ENCODE data around the gene DIAPH2. TPM values are rescaled to one million over a fixed set of nuclear protein-coding genes. Genes with fewer than 3 reads are reported as not detected.

Gene DIAPH2
- total and polyA plus RNA-seq, 2 of the 13 experiments (the other 11 are each of a cell fraction or from before 2014, with no cell fraction given): 2.1 to 8.5 TPM

GRCh38 chrX:96957718-96958117 lies 273.1 kb downstream of the DIAPH2 start:
- no peak for DNase-seq (ENCODE audit: low spot score)
- TF ChIP-seq MYC (CRISPR knock-in tag; IDR thresholded peaks at IDR 0.05; ENCODE audit: borderline replicate concordance) (no peak), ZNF460 (CRISPR knock-in tag; IDR thresholded peaks at IDR 0.05; ENCODE audit: borderline replicate concordance) (no peak)
- Histone ChIP-seq H3K9me3 (ENCODE audit: low read length) (peaks cover 8% of the 10 kb centered on the region; the same call in 1 of the 2 replicates), H3K27me3 (ENCODE audit: control insufficient read depth in 1 of 2, insufficient read depth in 2 of 2, low read length in 2 of 2) (no peaks in the 10 kb centered on the region), H3K4me3 (replicated peaks in 1 of 3; ENCODE audit: insufficient read depth in 1 of 3, low read depth in 2 of 3, low read length in 3 of 3) (no peak overlapping the region), H3K27ac (ENCODE audit: extremely low read length, insufficient read depth, low read length) (no peak overlapping the region), H3K79me2 (ENCODE audit: insufficient read depth, low read length) (no peaks in the 10 kb centered on the region), H2AFZ (ENCODE audit: low read length) (no peak overlapping the region), H4K20me1 (ENCODE audit: insufficient read depth, low read length) (no peaks in the 10 kb centered on the region), H3K9ac (ENCODE audit: insufficient read depth, low read depth, low read length) (no peak overlapping the region), H3K36me3 (replicated peaks in 1 of 2; ENCODE audit: control insufficient read depth in 1 of 2, insufficient read depth in 2 of 2, low read length in 2 of 2) (no peaks in the 10 kb centered on the region), H3K4me2 (ENCODE audit: low read depth, low read length) (no peak overlapping the region), H3K4me1 (ENCODE audit: insufficient read depth, low read length) (no peaks in the 10 kb centered on the region)
- intact Hi-C loops (cut with micrococcal nuclease; ENCODE audit: unreplicated experiment) (no loop called here), in situ Hi-C loops (cut with HindIII; ENCODE audit: extremely low pct_ligation_motif_present, low pct_unique_long_range_greater_than_20kb) (no loop called here)
- no TSS peak for BruUV-seq (replicated peaks)
- ChIA-PET POLR2A (no interaction called here), CTCF (ENCODE audit: low intra/inter-chr PET ratio, low total read pairs) (no interaction called here)
- no peak for ATAC-seq
- WGBS (ENCODE audit: low lambda C conversion rate): 100% methylated on average over 4 of the region's 4 CpGs
- FAIRE-seq: no peak

GRCh38 chrX:96971812-96972211 lies 287.2 kb downstream of the DIAPH2 start:
- Histone ChIP-seq H3K36me3 (replicated peaks in 1 of 2; ENCODE audit: control insufficient read depth in 1 of 2, insufficient read depth in 2 of 2, low read length in 2 of 2) (no peaks in the 10 kb centered on the region), H3K9me3 (ENCODE audit: low read length) (no peaks in the 10 kb centered on the region), H3K27me3 (ENCODE audit: control insufficient read depth in 1 of 2, insufficient read depth in 2 of 2, low read length in 2 of 2) (no peaks in the 10 kb centered on the region), H4K20me1 (ENCODE audit: insufficient read depth, low read length) (no peaks in the 10 kb centered on the region), H3K27ac (ENCODE audit: extremely low read length, insufficient read depth, low read length) (no peak overlapping the region), H3K79me2 (ENCODE audit: insufficient read depth, low read length) (no peaks in the 10 kb centered on the region), H3K9ac (ENCODE audit: insufficient read depth, low read depth, low read length) (no peak overlapping the region), H3K4me3 (replicated peaks in 1 of 3; ENCODE audit: insufficient read depth in 1 of 3, low read depth in 2 of 3, low read length in 3 of 3) (no peak overlapping the region), H3K4me1 (ENCODE audit: insufficient read depth, low read length) (no peaks in the 10 kb centered on the region), H3K4me2 (ENCODE audit: low read depth, low read length) (no peak overlapping the region), H2AFZ (ENCODE audit: low read length) (no peak overlapping the region)
- intact Hi-C loops (cut with micrococcal nuclease; ENCODE audit: unreplicated experiment) (no loop called here), in situ Hi-C loops (cut with HindIII; ENCODE audit: extremely low pct_ligation_motif_present, low pct_unique_long_range_greater_than_20kb) (no loop called here)
- FAIRE-seq (peak; percentile 21), ATAC-seq (no peak), DNase-seq (ENCODE audit: low spot score) (no peak)
- no TSS peak for BruUV-seq (replicated peaks)
- CTCF ChIA-PET (ENCODE audit: low intra/inter-chr PET ratio, low total read pairs): no interaction called here
- POLR2A ChIA-PET: no interaction called here
- TF ChIP-seq NFIC (IDR thresholded peaks at IDR 0.05; ENCODE audit: low read length) (no peak), STAG1 (CRISPR knock-in tag; IDR thresholded peaks at IDR 0.05) (peak; percentile 18; the same call in 1 of the 2 replicates), SNRNP70 (IDR thresholded peaks at IDR 0.05; ENCODE audit: low read depth, low read length) (no peak)
- 90% methylated on average over 3 of the region's 4 CpGs for WGBS (ENCODE audit: low lambda C conversion rate)

Data from HepG2 (cell line).